Keratinocyte (primary cell): Measurements from ENCODE around the gene TRAP1. TPM values are rescaled to one million over a fixed set of nuclear protein-coding genes. Genes with fewer than 3 reads are reported as not detected.

Experiments used
- DNase-seq: peaks from one replicate; pipeline ENCODE4 v3.0.0-alpha.2; 2011; ENCODE audit warnings: low read depth, missing footprints, low spot score
- FAIRE-seq: peaks from 2 replicates; lab custom pipeline; 2011; peaks lifted over from hg19 to GRCh38; lab: Jason Lieb, UNC
- H2AFZ ChIP-seq: 2 replicates; pipeline ENCODE4 v1.6.0; 2012; ENCODE audit warnings: low read length, control low read depth, inconsistent platforms; ENCODE audit not compliant: control insufficient read depth
- H3K27ac ChIP-seq: 2 replicates; pipeline ENCODE4 v1.5.1; 2011; ENCODE audit warnings: low read length; ENCODE audit not compliant: control insufficient read depth, insufficient read depth
- H3K27me3 ChIP-seq: 3 replicates; pipeline ENCODE4 v1.6.0; 2011; ENCODE audit warnings: low read length; ENCODE audit not compliant: control insufficient read depth, insufficient read depth; ENCODE audit errors: extremely low read depth
- H3K36me3 ChIP-seq, 2 experiments: 2 replicates in 1 of 2; 3 replicates in 1 of 2; pipeline ENCODE4 v1.5.1; 2011; ENCODE audit warnings: low read length in 2 of 2, mild to moderate bottlenecking in 1 of 2; ENCODE audit not compliant: control insufficient read depth in 2 of 2, insufficient read depth in 2 of 2; ENCODE audit errors: extremely low read depth in 1 of 2
- H3K4me1 ChIP-seq: 3 replicates; pipeline ENCODE4 v1.5.1; 2011; ENCODE audit warnings: low read length; ENCODE audit not compliant: control insufficient read depth, insufficient read depth; ENCODE audit errors: extremely low read depth
- H3K4me2 ChIP-seq: 3 replicates; pipeline ENCODE4 v1.6.0; 2011; ENCODE audit warnings: low read depth, low read length; ENCODE audit not compliant: control insufficient read depth, insufficient read depth; ENCODE audit errors: extremely low read depth
- H3K4me3 ChIP-seq, 3 experiments: fragments of 200-600 bp in 1 of 3; sonication (generic) in 1 of 3; 2 replicates in 2 of 3; 3 replicates in 1 of 3; pipeline ENCODE4 v1.5.1; 2011 to 2016; ENCODE audit warnings: low read length in 3 of 3, mild to moderate bottlenecking in 3 of 3, control low read depth in 2 of 3, inconsistent platforms in 1 of 3, low read depth in 1 of 3, mixed read lengths in 1 of 3, mixed run types in 1 of 3, moderate library complexity in 1 of 3; ENCODE audit not compliant: control insufficient read depth in 2 of 3, insufficient read depth in 2 of 3; ENCODE audit errors: extremely low read depth in 1 of 3
- H3K79me2 ChIP-seq: 2 replicates; pipeline ENCODE4 v1.6.0; 2012; ENCODE audit warnings: low read length; ENCODE audit not compliant: control insufficient read depth, insufficient read depth
- H3K9ac ChIP-seq: 3 replicates; pipeline ENCODE4 v1.6.0; 2011; ENCODE audit warnings: low read length; ENCODE audit not compliant: control insufficient read depth, insufficient read depth; ENCODE audit errors: extremely low read depth
- H3K9me1 ChIP-seq: 3 replicates; pipeline ENCODE4 v1.6.0; 2011; ENCODE audit warnings: low read length; ENCODE audit not compliant: control insufficient read depth, insufficient read depth; ENCODE audit errors: extremely low read depth
- H3K9me3 ChIP-seq: 2 replicates; pipeline ENCODE4 v1.5.1; 2012; ENCODE audit warnings: low read depth, low read length; ENCODE audit not compliant: control insufficient read depth
- H4K20me1 ChIP-seq: 3 replicates; pipeline ENCODE4 v1.6.0; 2011; ENCODE audit warnings: low read length; ENCODE audit not compliant: control insufficient read depth, insufficient read depth; ENCODE audit errors: extremely low read depth
- EZH2 ChIP-seq: IDR thresholded peaks from one replicate; pipeline ENCODE4 v1.6.1; 2012; ENCODE audit warnings: inconsistent platforms, mild to moderate bottlenecking, low read length, moderate library complexity
- dilution Hi-C: fragments of 300-500 bp; cut with MboI; formaldehyde crosslinking; loops from one replicate; pipeline ENCODE4 v1.7.0; 2020; ENCODE audit warnings: low sequenced_read_pairs; ENCODE audit not compliant: extremely low pct_ligation_motif_present
- polyA plus RNA-seq, 5 experiments: library from polyadenylated mRNA; depleted of rRNA in 3 of 5; stranded (reverse) in 3 of 5; stranded (forward) in 1 of 5; unstranded in 1 of 5; fragments of >200 nt; gene quantifications; 1 replicate in 1 of 5; 2 replicates in 3 of 5; 3 replicates in 1 of 5; pipeline versions ENCODE4 v1.2.1 to v1.2.3, GENCODE V29; 2011 to 2012; ENCODE audit warnings: missing spikeins in 2 of 5, low read depth in 1 of 5, low replicate concordance in 1 of 5
- TF ChIP-seq, protein P1 (sequence below), 3 experiments: IDR thresholded peaks in 1 of 3; conservative IDR thresholded peaks in 1 of 3; optimal IDR thresholded peaks in 1 of 3; 2 replicates in 2 of 3; 3 replicates in 1 of 3; pipeline versions ENCODE3 to v1.5.1; 2011; ENCODE audit warnings: low read length in 3 of 3, mild to moderate bottlenecking in 3 of 3, moderate library complexity in 2 of 3, control low read depth in 1 of 3, inconsistent platforms in 1 of 3; ENCODE audit not compliant: insufficient read depth in 2 of 3; ENCODE audit errors: extremely low read depth in 1 of 3

The TRAP1 gene
- polyA plus RNA-seq, 1 donor (not counting 4 experiments of a cell fraction or from before 2014, with no cell fraction given), result 106 TPM

DNA sequence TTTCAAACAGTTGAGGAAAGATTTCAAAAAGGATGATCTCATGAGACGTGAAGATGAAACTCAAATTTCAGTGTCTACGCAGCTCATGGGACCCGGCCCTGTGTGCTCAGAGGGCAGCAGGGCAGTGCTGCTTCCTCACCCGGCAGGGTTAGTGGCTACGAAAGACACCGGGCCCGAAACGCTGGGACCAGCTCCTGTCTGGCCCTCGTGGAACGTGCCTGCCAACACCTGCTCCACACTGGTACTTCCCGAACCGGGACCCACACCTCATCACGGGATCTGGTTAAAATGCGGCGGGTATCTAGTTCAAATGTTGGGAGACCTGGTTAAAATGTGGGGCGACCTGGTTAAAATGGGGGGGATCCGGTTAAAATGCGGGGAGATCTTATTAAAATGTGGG, 44.1 kb downstream of the TRAP1 start:
- Histone ChIP-seq H3K9me1 (no peaks in the 10 kb centered on the region), H3K4me2 (no peak overlapping the region), H3K9ac (no peak overlapping the region), H3K4me3 (no peak overlapping the region), H3K79me2 (no peaks in the 10 kb centered on the region), H3K4me1 (no peaks in the 10 kb centered on the region), H3K27me3 (no peaks in the 10 kb centered on the region), H3K27ac (no peak overlapping the region), H3K9me3 (no peaks in the 10 kb centered on the region), H2AFZ (no peak overlapping the region), H4K20me1 (no peaks in the 10 kb centered on the region), H3K36me3 (peaks cover 28 to 31% of the 10 kb centered on the region in 2 experiments)
- no peak for TF ChIP-seq EZH2
- TF ChIP-seq, protein P1, sequence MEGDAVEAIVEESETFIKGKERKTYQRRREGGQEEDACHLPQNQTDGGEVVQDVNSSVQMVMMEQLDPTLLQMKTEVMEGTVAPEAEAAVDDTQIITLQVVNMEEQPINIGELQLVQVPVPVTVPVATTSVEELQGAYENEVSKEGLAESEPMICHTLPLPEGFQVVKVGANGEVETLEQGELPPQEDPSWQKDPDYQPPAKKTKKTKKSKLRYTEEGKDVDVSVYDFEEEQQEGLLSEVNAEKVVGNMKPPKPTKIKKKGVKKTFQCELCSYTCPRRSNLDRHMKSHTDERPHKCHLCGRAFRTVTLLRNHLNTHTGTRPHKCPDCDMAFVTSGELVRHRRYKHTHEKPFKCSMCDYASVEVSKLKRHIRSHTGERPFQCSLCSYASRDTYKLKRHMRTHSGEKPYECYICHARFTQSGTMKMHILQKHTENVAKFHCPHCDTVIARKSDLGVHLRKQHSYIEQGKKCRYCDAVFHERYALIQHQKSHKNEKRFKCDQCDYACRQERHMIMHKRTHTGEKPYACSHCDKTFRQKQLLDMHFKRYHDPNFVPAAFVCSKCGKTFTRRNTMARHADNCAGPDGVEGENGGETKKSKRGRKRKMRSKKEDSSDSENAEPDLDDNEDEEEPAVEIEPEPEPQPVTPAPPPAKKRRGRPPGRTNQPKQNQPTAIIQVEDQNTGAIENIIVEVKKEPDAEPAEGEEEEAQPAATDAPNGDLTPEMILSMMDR (optimal IDR thresholded peaks at IDR 0.05 in 1 of 3, IDR thresholded peaks at IDR 0.05 in 1 of 3, conservative IDR thresholded peaks at IDR 0.05 in 1 of 3; ENCODE audit: extremely low read depth in 1 of 3, insufficient read depth in 2 of 3, low read length in 3 of 3), result no peak
- dilution Hi-C loops, result no loop called here
- no peak for FAIRE-seq
- DNase-seq, result no peak

DNA sequence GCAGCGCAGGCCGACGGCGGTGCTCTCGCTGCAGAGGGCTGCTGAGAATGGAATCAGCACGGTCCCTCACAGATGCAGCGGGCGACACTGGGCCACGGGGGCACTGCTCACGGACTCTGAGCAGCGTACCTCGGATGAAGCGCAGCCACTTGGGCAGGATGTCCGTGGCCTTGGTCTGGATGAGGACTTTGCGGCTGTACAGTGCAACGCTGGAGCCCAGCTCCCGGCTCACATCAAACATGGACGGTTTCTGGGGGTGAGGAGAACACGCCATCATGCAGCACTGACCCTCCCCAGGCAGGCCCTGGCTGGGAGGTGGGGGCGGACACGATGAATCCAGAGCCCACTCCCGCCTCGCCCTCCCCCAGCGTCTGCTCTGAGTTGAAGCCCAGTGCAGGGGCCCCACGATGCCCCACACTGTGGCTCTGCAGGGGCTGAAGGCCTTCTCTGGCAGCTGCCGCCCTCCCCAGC, 44.7 kb downstream of the TRAP1 start:
- Histone ChIP-seq H3K9ac (no peak overlapping the region), H3K4me1 (no peaks in the 10 kb centered on the region), H3K4me2 (no peak overlapping the region), H3K9me1 (no peaks in the 10 kb centered on the region), H3K79me2 (no peaks in the 10 kb centered on the region), H3K36me3 (peaks cover 26 to 31% of the 10 kb centered on the region in 2 experiments), H2AFZ (no peak overlapping the region), H4K20me1 (no peaks in the 10 kb centered on the region), H3K27ac (no peak overlapping the region), H3K4me3 (no peak overlapping the region), H3K27me3 (no peaks in the 10 kb centered on the region), H3K9me3 (no peaks in the 10 kb centered on the region)
- no peak for TF ChIP-seq EZH2
- TF ChIP-seq, protein P1 (optimal IDR thresholded peaks at IDR 0.05 in 1 of 3, IDR thresholded peaks at IDR 0.05 in 1 of 3, conservative IDR thresholded peaks at IDR 0.05 in 1 of 3; ENCODE audit: extremely low read depth in 1 of 3, insufficient read depth in 2 of 3, low read length in 3 of 3), result no peak
- no peak for FAIRE-seq
- DNase-seq, result no peak
- dilution Hi-C loops, result no loop called here
